SU-DHL-6 (cell line): ENCODE data around the gene CERT1.

Experiments used
- EZH2phosphoT487 ChIP-seq: fragments of 200-600 bp; sonication (generic), shearing (Covaris generic); conservative IDR thresholded peaks from 2 replicates; pipeline ENCODE4 v1.6.1; 2018; ENCODE audit warnings: mild to moderate bottlenecking, antibody characterized with exemption, low read length, moderate library complexity, mixed read lengths
- TF ChIP-seq, protein P1 (sequence below): fragments of 200-600 bp; sonication (generic); IDR thresholded peaks from one replicate; pipeline ENCODE4 v1.5.1; 2017; ENCODE audit warnings: antibody characterized with exemption, mild to moderate bottlenecking, low read length, moderate library complexity; ENCODE audit not compliant: insufficient read depth, poor library complexity, severe bottlenecking

- TF ChIP-seq, protein P1, sequence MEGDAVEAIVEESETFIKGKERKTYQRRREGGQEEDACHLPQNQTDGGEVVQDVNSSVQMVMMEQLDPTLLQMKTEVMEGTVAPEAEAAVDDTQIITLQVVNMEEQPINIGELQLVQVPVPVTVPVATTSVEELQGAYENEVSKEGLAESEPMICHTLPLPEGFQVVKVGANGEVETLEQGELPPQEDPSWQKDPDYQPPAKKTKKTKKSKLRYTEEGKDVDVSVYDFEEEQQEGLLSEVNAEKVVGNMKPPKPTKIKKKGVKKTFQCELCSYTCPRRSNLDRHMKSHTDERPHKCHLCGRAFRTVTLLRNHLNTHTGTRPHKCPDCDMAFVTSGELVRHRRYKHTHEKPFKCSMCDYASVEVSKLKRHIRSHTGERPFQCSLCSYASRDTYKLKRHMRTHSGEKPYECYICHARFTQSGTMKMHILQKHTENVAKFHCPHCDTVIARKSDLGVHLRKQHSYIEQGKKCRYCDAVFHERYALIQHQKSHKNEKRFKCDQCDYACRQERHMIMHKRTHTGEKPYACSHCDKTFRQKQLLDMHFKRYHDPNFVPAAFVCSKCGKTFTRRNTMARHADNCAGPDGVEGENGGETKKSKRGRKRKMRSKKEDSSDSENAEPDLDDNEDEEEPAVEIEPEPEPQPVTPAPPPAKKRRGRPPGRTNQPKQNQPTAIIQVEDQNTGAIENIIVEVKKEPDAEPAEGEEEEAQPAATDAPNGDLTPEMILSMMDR, result no peak
- no peak for TF ChIP-seq EZH2phosphoT487
Measured at GRCh38 chr5:75374394-75374814, 137.0 kb downstream of the CERT1 start.
